ENCODE results near the gene RBM38. TPM values are rescaled to one million over a fixed set of nuclear protein-coding genes. Genes with fewer than 3 reads are reported as not detected.
A peak's percentile ranks its signal among the peaks of the same experiment; 100 is the strongest.

The RBM38 gene
- total RNA-seq, 1 donor from 2014 or later: 26.6 TPM

GRCh38 chr20:57448764-57449354 lies 57.7 kb downstream of the RBM38 start:
- no peak overlapping the region for H3K27ac ChIP-seq
- H3K9me3 ChIP-seq (ENCODE audit: low read depth): no peaks in the 10 kb centered on the region
- Mint-ChIP-seq H3K27me3 (ENCODE audit: insufficient read depth, low read depth) (peaks cover 23% of the 10 kb centered on the region), H3K4me1 (peaks cover 18% of the 10 kb centered on the region), H3K4me3 (no peak overlapping the region), H3K9me3 (no peaks in the 10 kb centered on the region), H3K27ac (peak overlapping the region; percentile 37), H3K36me3 (no peaks in the 10 kb centered on the region)
- TF ChIP-seq CTCF (IDR thresholded peaks at IDR 0.05) (no peak), EZH2 (IDR thresholded peaks at IDR 0.05) (no peak), EZH2phosphoT487 (IDR thresholded peaks at IDR 0.05) (no peak)
- H3K27me3 ChIP-seq: no peaks in the 10 kb centered on the region
- no peaks in the 10 kb centered on the region for H4K20me1 ChIP-seq (ENCODE audit: low read depth)
- no peaks in the 10 kb centered on the region for H3K36me3 ChIP-seq
- no peak overlapping the region for H2AFZ ChIP-seq (replicated peaks)
- DNase-seq (ENCODE audit: low spot score): no peak
- H3K79me2 ChIP-seq (ENCODE audit: low read depth): no peaks in the 10 kb centered on the region
- no peak overlapping the region for H3K4me2 ChIP-seq
- H3F3A ChIP-seq (ENCODE audit: low read depth): no peaks in the 10 kb centered on the region
- H3K4me1 ChIP-seq: peaks cover 11% of the 10 kb centered on the region
- no peak overlapping the region for H3K9ac ChIP-seq
- no peak overlapping the region for H3K4me3 ChIP-seq

- Histone ChIP-seq H3K4me2 (no peak overlapping the region), H3K4me1 (peaks cover 11% of the 10 kb centered on the region), H3K27me3 (no peaks in the 10 kb centered on the region), H3K27ac (no peak overlapping the region), H2AFZ (replicated peaks) (no peak overlapping the region), H3K79me2 (ENCODE audit: low read depth) (no peaks in the 10 kb centered on the region), H3K9ac (no peak overlapping the region), H4K20me1 (ENCODE audit: low read depth) (no peaks in the 10 kb centered on the region), H3K36me3 (no peaks in the 10 kb centered on the region), H3K4me3 (no peak overlapping the region), H3F3A (ENCODE audit: low read depth) (no peaks in the 10 kb centered on the region), H3K9me3 (ENCODE audit: low read depth) (no peaks in the 10 kb centered on the region)
- TF ChIP-seq CTCF (IDR thresholded peaks at IDR 0.05): no peak
- no peak for TF ChIP-seq EZH2phosphoT487 (IDR thresholded peaks at IDR 0.05)
- TF ChIP-seq EZH2 (IDR thresholded peaks at IDR 0.05): no peak
- Mint-ChIP-seq H3K36me3 (no peaks in the 10 kb centered on the region), H3K4me1 (peaks cover 22% of the 10 kb centered on the region), H3K27ac (peak overlapping the region; percentile 12), H3K9me3 (no peaks in the 10 kb centered on the region), H3K27me3 (ENCODE audit: insufficient read depth, low read depth) (peaks cover 22% of the 10 kb centered on the region), H3K4me3 (no peak overlapping the region)
- DNase-seq (ENCODE audit: low spot score): no peak
Measured at GRCh38 chr20:57449398-57450354, 58.5 kb downstream of the RBM38 start.

- peak overlapping the region; percentile 91 for H3K27ac Mint-ChIP-seq
- no peak overlapping the region for H3K4me3 Mint-ChIP-seq
- H3F3A ChIP-seq (ENCODE audit: low read depth): no peaks in the 10 kb centered on the region
- H3K9ac ChIP-seq: no peak overlapping the region
- no peaks in the 10 kb centered on the region for H3K36me3 ChIP-seq
- H3K36me3 Mint-ChIP-seq: no peaks in the 10 kb centered on the region
- TF ChIP-seq EZH2 (IDR thresholded peaks at IDR 0.05) (no peak), CTCF (IDR thresholded peaks at IDR 0.05) (no peak), EZH2phosphoT487 (IDR thresholded peaks at IDR 0.05) (no peak)
- H3K27ac ChIP-seq: no peak overlapping the region
- H3K9me3 Mint-ChIP-seq: no peaks in the 10 kb centered on the region
- H3K27me3 Mint-ChIP-seq (ENCODE audit: insufficient read depth, low read depth): peaks cover 24% of the 10 kb centered on the region
- no peak overlapping the region for H3K4me3 ChIP-seq
- H3K9me3 ChIP-seq (ENCODE audit: low read depth): no peaks in the 10 kb centered on the region
- no peaks in the 10 kb centered on the region for H3K79me2 ChIP-seq (ENCODE audit: low read depth)
- peaks cover 11% of the 10 kb centered on the region for H3K4me1 ChIP-seq
- no peak overlapping the region for H3K4me2 ChIP-seq
- H3K4me1 Mint-ChIP-seq: peaks cover 22% of the 10 kb centered on the region
- H4K20me1 ChIP-seq (ENCODE audit: low read depth): no peaks in the 10 kb centered on the region
- H3K27me3 ChIP-seq: no peaks in the 10 kb centered on the region
- H2AFZ ChIP-seq (replicated peaks): peak overlapping the region; percentile 50
- no peak for DNase-seq (ENCODE audit: low spot score)
Measured at GRCh38 chr20:57450419-57450818, 59.2 kb downstream of the RBM38 start.

Measured in neural progenitor cell (in vitro differentiated cells).